MM.1S (cell line): ENCODE data around the gene EXTL1.

ENCODE experiments used
- CTCF ChIP-seq: fragments of 300-600 bp; sonication (generic); IDR thresholded peaks from 2 replicates; pipeline ENCODE4 v1.5.1; 2016; ENCODE audit warnings: antibody characterized with exemption, low read length, mixed read lengths
- EZH2 ChIP-seq: fragments of 300-600 bp; sonication (generic); optimal IDR thresholded peaks from 2 replicates; pipeline ENCODE3; 2017; ENCODE audit warnings: low read depth, mild to moderate bottlenecking, antibody characterized with exemption, low read length, mixed read lengths
- EZH2phosphoT487 ChIP-seq: fragments of 300-600 bp; sonication (generic); IDR thresholded peaks from 2 replicates; pipeline ENCODE4 v1.6.1; 2018; ENCODE audit warnings: antibody characterized with exemption, low read length

- TF ChIP-seq CTCF (no peak), EZH2 (no peak), EZH2phosphoT487 (no peak)
Measured at GRCh38 chr1:26020330-26020768, 1.2 kb upstream of the EXTL1 start.
